GM23248 (cell line): Measurements from ENCODE around the gene CENPQ.

Experiments used
- EZH2 ChIP-seq: fragments of 200-600 bp; sonication (generic); IDR thresholded peaks from 2 replicates; pipeline ENCODE4 v1.6.1; 2018; ENCODE audit warnings: antibody characterized with exemption, mild to moderate bottlenecking; ENCODE audit not compliant: insufficient read depth, poor library complexity, severe bottlenecking
- EZH2phosphoT487 ChIP-seq: fragments of 200-600 bp; sonication (generic); IDR thresholded peaks from 2 replicates; pipeline ENCODE4 v1.6.1; 2018; ENCODE audit warnings: antibody characterized with exemption, moderate library complexity, mild to moderate bottlenecking, low read depth; ENCODE audit not compliant: insufficient read depth

DNA sequence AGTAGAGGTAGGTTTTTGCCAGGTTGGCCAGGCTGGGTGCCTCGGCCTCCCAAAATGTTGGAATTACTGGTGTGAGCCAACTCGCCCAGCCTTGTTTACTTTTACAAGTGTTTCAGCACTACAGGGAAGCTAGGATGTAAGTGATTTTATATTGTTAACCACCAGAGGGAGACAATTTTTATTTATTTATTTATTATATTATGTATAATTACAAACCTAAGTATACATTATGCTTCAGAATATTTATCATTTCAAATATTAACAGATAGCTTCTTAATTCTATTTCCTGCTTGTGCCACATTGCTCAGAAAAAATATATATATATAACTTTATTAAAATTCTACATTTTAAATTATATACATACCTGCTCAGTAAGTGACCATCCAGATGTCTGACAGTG lies 9.9 kb upstream of the CENPQ start:
- no peak for TF ChIP-seq EZH2
- no peak for TF ChIP-seq EZH2phosphoT487
